Bronchial epithelial cell (primary cell): ENCODE results near the gene SNTB2. TPM values are rescaled to one million over a fixed set of nuclear protein-coding genes. Genes with fewer than 3 reads are reported as not detected.

Experiments used
- DNase-seq: peaks from one replicate; pipeline ENCODE4 v3.0.0-alpha.2; 2010; ENCODE audit warnings: low read depth
- FAIRE-seq: peaks from 2 replicates; lab custom pipeline; 2011; peaks lifted over from hg19 to GRCh38; lab: Jason Lieb, UNC
- H3K27me3 ChIP-seq: 2 replicates; pipeline ENCODE4 v1.5.1; 2011; ENCODE audit warnings: low read length; ENCODE audit not compliant: control insufficient read depth, insufficient read depth
- H3K36me3 ChIP-seq: 2 replicates; pipeline ENCODE4 v1.5.1; 2011; ENCODE audit warnings: low read length; ENCODE audit not compliant: control insufficient read depth, insufficient read depth
- H3K4me3 ChIP-seq: 2 replicates; pipeline ENCODE4 v1.5.1; 2011; ENCODE audit warnings: mild to moderate bottlenecking, low read depth, low read length, control low read depth
- CTCF ChIP-seq: IDR thresholded peaks from 2 replicates; pipeline ENCODE4 v1.5.1; 2011; ENCODE audit warnings: mild to moderate bottlenecking, moderate library complexity, low read length, control low read depth, inconsistent platforms; ENCODE audit not compliant: insufficient read depth, severe bottlenecking
- total RNA-seq: library from RNA; depleted of rRNA; stranded (reverse); fragments of >200 nt; gene quantifications from 2 replicates; pipeline ENCODE4 v1.2.1, GENCODE V29; 2014

The SNTB2 gene
- total RNA-seq, 1 donor from 2014 or later = 10.5 TPM

- H3K36me3 ChIP-seq = peaks cover 3% of the 10 kb centered on the region
- DNase-seq (no peak), FAIRE-seq (no peak)
- no peak for TF ChIP-seq CTCF
- no peak overlapping the region for H3K4me3 ChIP-seq
- no peaks in the 10 kb centered on the region for H3K27me3 ChIP-seq
Measured at GRCh38 chr16:69260019-69260418, 73.1 kb downstream of the SNTB2 start.

- Histone ChIP-seq H3K4me3 (no peak overlapping the region), H3K27me3 (no peaks in the 10 kb centered on the region), H3K36me3 (peaks cover 3% of the 10 kb centered on the region)
- TF ChIP-seq CTCF = no peak
- DNase-seq (no peak), FAIRE-seq (no peak)
Measured at GRCh38 chr16:69260506-69260905, 73.5 kb downstream of the SNTB2 start.

- DNase-seq (no peak), FAIRE-seq (no peak)
- no peak for TF ChIP-seq CTCF
- H3K4me3 ChIP-seq = no peak overlapping the region
- no peaks in the 10 kb centered on the region for H3K27me3 ChIP-seq
- peaks cover 5% of the 10 kb centered on the region for H3K36me3 ChIP-seq
Measured at GRCh38 chr16:69266334-69267063, 79.5 kb downstream of the SNTB2 start.

- DNase-seq = no peak
- FAIRE-seq = no peak
- no peak for TF ChIP-seq CTCF
- Histone ChIP-seq H3K36me3 (peaks cover 5% of the 10 kb centered on the region), H3K4me3 (no peak overlapping the region), H3K27me3 (no peaks in the 10 kb centered on the region)
Measured at GRCh38 chr16:69267633-69268032, 80.7 kb downstream of the SNTB2 start.

- no peak for DNase-seq
- FAIRE-seq = no peak
- H3K36me3 ChIP-seq = peaks cover 2% of the 10 kb centered on the region
- no peaks in the 10 kb centered on the region for H3K27me3 ChIP-seq
- no peak overlapping the region for H3K4me3 ChIP-seq
- no peak for TF ChIP-seq CTCF
Measured at GRCh38 chr16:69270395-69270794, 83.4 kb downstream of the SNTB2 start.

- H3K36me3 ChIP-seq = peaks cover 2% of the 10 kb centered on the region
- no peak for DNase-seq
- no peak overlapping the region for H3K4me3 ChIP-seq
- no peak for FAIRE-seq
- H3K27me3 ChIP-seq = no peaks in the 10 kb centered on the region
- no peak for TF ChIP-seq CTCF
Measured at GRCh38 chr16:69270831-69271230, 83.9 kb downstream of the SNTB2 start.
